ENCODE results near the gene RPL27. TPM values are rescaled to one million over a fixed set of nuclear protein-coding genes. Genes with fewer than 3 reads are reported as not detected.

The RPL27 gene
- total and polyA plus RNA-seq, 2 of the 13 experiments (the other 11 are each of a cell fraction or from before 2014, with no cell fraction given) = 1,585 to 5,840 TPM

DNA sequence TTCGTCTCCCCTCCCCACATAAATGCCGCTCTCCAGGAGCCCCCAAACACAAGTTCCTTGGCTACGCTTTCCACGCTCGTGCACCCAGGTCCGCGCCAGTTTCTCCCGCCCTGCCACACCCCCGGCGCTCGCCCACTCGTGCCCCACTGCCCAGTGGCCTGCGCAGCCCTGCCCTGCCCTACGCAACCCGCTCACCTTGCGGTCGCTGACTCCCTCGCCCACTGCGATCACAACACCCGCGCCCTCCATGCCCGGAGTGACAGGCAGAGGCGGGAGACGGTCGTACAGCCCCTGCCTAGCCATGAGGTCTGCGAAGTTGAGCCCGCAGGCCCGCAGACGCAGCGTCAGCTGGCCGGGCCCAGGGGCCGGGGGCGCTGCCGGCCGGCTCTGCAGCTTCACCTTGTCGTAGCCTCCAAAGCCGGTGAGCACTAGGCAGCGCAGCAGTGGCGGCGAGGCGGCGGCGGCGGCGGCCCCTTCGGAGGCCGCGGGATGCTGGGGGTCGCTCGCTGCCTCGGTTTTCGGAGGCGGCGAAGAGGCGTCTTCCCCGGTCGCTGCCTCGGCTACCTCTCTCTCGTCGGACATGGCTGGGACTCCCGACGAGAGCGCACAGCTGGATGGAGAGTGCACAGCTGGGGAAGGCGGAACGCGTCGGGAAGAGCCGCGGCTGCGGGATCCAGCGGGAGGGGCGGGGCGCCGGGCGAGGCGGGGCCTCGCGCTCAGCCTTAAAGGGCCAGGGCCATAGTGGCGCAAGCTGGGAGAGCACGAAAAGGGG is 23.7 kb downstream of the RPL27 start, which contains the start of gene VAT1 (continued):
- TF ChIP-seq, protein P1, sequence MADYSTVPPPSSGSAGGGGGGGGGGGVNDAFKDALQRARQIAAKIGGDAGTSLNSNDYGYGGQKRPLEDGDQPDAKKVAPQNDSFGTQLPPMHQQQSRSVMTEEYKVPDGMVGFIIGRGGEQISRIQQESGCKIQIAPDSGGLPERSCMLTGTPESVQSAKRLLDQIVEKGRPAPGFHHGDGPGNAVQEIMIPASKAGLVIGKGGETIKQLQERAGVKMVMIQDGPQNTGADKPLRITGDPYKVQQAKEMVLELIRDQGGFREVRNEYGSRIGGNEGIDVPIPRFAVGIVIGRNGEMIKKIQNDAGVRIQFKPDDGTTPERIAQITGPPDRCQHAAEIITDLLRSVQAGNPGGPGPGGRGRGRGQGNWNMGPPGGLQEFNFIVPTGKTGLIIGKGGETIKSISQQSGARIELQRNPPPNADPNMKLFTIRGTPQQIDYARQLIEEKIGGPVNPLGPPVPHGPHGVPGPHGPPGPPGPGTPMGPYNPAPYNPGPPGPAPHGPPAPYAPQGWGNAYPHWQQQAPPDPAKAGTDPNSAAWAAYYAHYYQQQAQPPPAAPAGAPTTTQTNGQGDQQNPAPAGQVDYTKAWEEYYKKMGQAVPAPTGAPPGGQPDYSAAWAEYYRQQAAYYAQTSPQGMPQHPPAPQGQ (CRISPR knock-in tag; IDR thresholded peaks at IDR 0.05; ENCODE audit: borderline replicate concordance) = no peak
- TF ChIP-seq RNF2 (conservative IDR thresholded peaks at IDR 0.05; ENCODE audit: low read depth) = no peak; the same call in 1 of the 2 replicates
- TF ChIP-seq SNRNP70 (IDR thresholded peaks at IDR 0.05; ENCODE audit: low read depth, low read length) = no peak
- no peak for TF ChIP-seq ZNF446 (CRISPR knock-in tag; IDR thresholded peaks at IDR 0.05)
- TF ChIP-seq, protein P2, sequence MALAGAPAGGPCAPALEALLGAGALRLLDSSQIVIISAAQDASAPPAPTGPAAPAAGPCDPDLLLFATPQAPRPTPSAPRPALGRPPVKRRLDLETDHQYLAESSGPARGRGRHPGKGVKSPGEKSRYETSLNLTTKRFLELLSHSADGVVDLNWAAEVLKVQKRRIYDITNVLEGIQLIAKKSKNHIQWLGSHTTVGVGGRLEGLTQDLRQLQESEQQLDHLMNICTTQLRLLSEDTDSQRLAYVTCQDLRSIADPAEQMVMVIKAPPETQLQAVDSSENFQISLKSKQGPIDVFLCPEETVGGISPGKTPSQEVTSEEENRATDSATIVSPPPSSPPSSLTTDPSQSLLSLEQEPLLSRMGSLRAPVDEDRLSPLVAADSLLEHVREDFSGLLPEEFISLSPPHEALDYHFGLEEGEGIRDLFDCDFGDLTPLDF (CRISPR knock-in tag; IDR thresholded peaks at IDR 0.05) = no peak; the same call in 1 of the 2 replicates
- no peak for TF ChIP-seq MAFK (conservative IDR thresholded peaks at IDR 0.05 in 1 of 2, IDR thresholded peaks at IDR 0.05 in 1 of 2; ENCODE audit: low read length in 2 of 2)
- TF ChIP-seq ZNF335 (CRISPR knock-in tag; IDR thresholded peaks at IDR 0.05) = no peak
- TF ChIP-seq CEBPG (CRISPR knock-in tag; IDR thresholded peaks at IDR 0.05) = no peak; the same call in 1 of the 2 replicates
- no peak for TF ChIP-seq POLR2AphosphoS2 (IDR thresholded peaks at IDR 0.05; ENCODE audit: low read depth, low read length)
- peak; percentile 98 for TF ChIP-seq ZBTB42 (CRISPR knock-in tag; IDR thresholded peaks at IDR 0.05)
- TF ChIP-seq, protein P3, sequence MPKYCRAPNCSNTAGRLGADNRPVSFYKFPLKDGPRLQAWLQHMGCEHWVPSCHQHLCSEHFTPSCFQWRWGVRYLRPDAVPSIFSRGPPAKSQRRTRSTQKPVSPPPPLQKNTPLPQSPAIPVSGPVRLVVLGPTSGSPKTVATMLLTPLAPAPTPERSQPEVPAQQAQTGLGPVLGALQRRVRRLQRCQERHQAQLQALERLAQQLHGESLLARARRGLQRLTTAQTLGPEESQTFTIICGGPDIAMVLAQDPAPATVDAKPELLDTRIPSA (CRISPR knock-in tag; IDR thresholded peaks at IDR 0.05; ENCODE audit: borderline replicate concordance) = no peak
- no peak; the same call in 1 of the 2 replicates for TF ChIP-seq ZNF225 (CRISPR knock-in tag; IDR thresholded peaks at IDR 0.05)
- TF ChIP-seq ZNF737 (CRISPR knock-in tag; IDR thresholded peaks at IDR 0.05; ENCODE audit: borderline replicate concordance) = no peak
- TF ChIP-seq, protein P4, sequence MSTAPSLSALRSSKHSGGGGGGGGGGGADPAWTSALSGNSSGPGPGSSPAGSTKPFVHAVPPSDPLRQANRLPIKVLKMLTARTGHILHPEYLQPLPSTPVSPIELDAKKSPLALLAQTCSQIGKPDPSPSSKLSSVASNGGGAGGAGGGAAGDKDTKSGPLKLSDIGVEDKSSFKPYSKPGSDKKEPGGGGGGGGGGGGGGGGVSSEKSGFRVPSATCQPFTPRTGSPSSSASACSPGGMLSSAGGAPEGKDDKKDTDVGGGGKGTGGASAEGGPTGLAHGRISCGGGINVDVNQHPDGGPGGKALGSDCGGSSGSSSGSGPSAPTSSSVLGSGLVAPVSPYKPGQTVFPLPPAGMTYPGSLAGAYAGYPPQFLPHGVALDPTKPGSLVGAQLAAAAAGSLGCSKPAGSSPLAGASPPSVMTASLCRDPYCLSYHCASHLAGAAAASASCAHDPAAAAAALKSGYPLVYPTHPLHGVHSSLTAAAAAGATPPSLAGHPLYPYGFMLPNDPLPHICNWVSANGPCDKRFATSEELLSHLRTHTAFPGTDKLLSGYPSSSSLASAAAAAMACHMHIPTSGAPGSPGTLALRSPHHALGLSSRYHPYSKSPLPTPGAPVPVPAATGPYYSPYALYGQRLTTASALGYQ (CRISPR knock-in tag; IDR thresholded peaks at IDR 0.05) = peak; percentile 66
- TF ChIP-seq, protein P5, sequence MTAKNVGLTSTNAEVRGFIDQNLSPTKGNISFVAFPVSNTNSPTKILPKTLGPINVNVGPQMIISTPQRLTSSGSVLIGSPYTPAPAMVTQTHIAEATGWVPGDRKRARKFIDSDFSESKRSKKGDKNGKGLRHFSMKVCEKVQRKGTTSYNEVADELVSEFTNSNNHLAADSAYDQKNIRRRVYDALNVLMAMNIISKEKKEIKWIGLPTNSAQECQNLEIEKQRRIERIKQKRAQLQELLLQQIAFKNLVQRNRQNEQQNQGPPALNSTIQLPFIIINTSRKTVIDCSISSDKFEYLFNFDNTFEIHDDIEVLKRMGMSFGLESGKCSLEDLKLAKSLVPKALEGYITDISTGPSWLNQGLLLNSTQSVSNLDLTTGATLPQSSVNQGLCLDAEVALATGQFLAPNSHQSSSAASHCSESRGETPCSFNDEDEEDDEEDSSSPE (CRISPR knock-in tag; IDR thresholded peaks at IDR 0.05) = no peak
- peak; percentile 62; the same call in 1 of the 2 replicates for TF ChIP-seq ATF7-NPFF (CRISPR knock-in tag; IDR thresholded peaks at IDR 0.05; ENCODE audit: low read depth)
- TF ChIP-seq, protein P6, sequence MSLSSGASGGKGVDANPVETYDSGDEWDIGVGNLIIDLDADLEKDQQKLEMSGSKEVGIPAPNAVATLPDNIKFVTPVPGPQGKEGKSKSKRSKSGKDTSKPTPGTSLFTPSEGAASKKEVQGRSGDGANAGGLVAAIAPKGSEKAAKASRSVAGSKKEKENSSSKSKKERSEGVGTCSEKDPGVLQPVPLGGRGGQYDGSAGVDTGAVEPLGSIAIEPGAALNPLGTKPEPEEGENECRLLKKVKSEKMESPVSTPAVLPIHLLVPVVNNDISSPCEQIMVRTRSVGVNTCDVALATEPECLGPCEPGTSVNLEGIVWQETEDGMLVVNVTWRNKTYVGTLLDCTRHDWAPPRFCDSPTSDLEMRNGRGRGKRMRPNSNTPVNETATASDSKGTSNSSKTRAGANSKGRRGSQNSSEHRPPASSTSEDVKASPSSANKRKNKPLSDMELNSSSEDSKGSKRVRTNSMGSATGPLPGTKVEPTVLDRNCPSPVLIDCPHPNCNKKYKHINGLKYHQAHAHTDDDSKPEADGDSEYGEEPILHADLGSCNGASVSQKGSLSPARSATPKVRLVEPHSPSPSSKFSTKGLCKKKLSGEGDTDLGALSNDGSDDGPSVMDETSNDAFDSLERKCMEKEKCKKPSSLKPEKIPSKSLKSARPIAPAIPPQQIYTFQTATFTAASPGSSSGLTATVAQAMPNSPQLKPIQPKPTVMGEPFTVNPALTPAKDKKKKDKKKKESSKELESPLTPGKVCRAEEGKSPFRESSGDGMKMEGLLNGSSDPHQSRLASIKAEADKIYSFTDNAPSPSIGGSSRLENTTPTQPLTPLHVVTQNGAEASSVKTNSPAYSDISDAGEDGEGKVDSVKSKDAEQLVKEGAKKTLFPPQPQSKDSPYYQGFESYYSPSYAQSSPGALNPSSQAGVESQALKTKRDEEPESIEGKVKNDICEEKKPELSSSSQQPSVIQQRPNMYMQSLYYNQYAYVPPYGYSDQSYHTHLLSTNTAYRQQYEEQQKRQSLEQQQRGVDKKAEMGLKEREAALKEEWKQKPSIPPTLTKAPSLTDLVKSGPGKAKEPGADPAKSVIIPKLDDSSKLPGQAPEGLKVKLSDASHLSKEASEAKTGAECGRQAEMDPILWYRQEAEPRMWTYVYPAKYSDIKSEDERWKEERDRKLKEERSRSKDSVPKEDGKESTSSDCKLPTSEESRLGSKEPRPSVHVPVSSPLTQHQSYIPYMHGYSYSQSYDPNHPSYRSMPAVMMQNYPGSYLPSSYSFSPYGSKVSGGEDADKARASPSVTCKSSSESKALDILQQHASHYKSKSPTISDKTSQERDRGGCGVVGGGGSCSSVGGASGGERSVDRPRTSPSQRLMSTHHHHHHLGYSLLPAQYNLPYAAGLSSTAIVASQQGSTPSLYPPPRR (CRISPR knock-in tag; IDR thresholded peaks at IDR 0.05; ENCODE audit: borderline replicate concordance) = peak; percentile 78

Data from HepG2 (cell line).